Gastroesophageal sphincter (tissue), 4 donors: ENCODE measurements around the gene TMEM108. TPM values are rescaled to one million over a fixed set of nuclear protein-coding genes. Genes with fewer than 3 reads are reported as not detected.

Experiments
- ATAC-seq: fragments of 150-250 bp; one replicate; pipeline ENCODE4 v1.9.1; 2016; ENCODE audit warnings: mild to moderate bottlenecking, moderate library complexity
- H3K27ac ChIP-seq, 4 donors: fragments of 200-600 bp; sonication (generic) in 3 of 4; 1 replicate in 3 of 4; 2 replicates in 1 of 4; pipeline ENCODE4 v1.5.1; 2016 to 2019
- H3K27me3 ChIP-seq: fragments of 200-600 bp; sonication (generic); one replicate; pipeline ENCODE4 v1.5.1; 2019
- H3K36me3 ChIP-seq, 2 donors: fragments of 200-600 bp; sonication (generic); one replicate each; pipeline ENCODE4 v1.5.1; 2019; ENCODE audit warnings: control low read depth in 1 of 2
- H3K4me1 ChIP-seq, 3 donors: fragments of 200-600 bp; sonication (generic); 1 replicate in 2 of 3; 2 replicates in 1 of 3; pipeline ENCODE4 v1.5.1; 2016 to 2019; ENCODE audit warnings: control low read depth in 2 of 3
- H3K4me3 ChIP-seq, 2 donors: fragments of 200-600 bp; sonication (generic); one replicate each; pipeline ENCODE4 v1.5.1; 2019; ENCODE audit warnings: mild to moderate bottlenecking in 1 of 2, moderate library complexity in 1 of 2
- H3K9me3 ChIP-seq, 3 donors: fragments of 200-600 bp; sonication (generic); one replicate each; pipeline ENCODE4 v1.5.1; 2017 to 2019; ENCODE audit warnings: control low read depth in 2 of 3
- CTCF ChIP-seq, 4 experiments: fragments of 200-600 bp in 2 of 4; fragments of 450-650 bp in 2 of 4; sonication (generic) in 1 of 4; IDR thresholded peaks; one replicate each; pipeline ENCODE4 v1.5.1; 2017 to 2019; ENCODE audit warnings: antibody characterized with exemption in 4 of 4, mild to moderate bottlenecking in 2 of 4, moderate library complexity in 2 of 4
- EP300 ChIP-seq: sonication (generic); formaldehyde crosslinking; IDR thresholded peaks from one replicate; pipeline ENCODE4 v1.6.1; 2017; ENCODE audit warnings: antibody characterized with exemption, mild to moderate bottlenecking
- POLR2A ChIP-seq, 2 donors: fragments of 450-650 bp; IDR thresholded peaks; one replicate each; pipeline ENCODE4 v1.6.1; 2017; ENCODE audit warnings: antibody characterized with exemption in 2 of 2, mild to moderate bottlenecking in 2 of 2, moderate library complexity in 1 of 2
- POLR2AphosphoS5 ChIP-seq: sonication (generic); formaldehyde crosslinking; IDR thresholded peaks from one replicate; pipeline ENCODE4 v1.6.1; 2017; ENCODE audit warnings: antibody characterized with exemption
- WGBS, 2 donors: methylation state at CpG; one replicate each; pipeline ENCODE4 v1.1.5; 2018; ENCODE audit warnings: low coverage in 1 of 2; 5-methylcytosine and 5-hydroxymethylcytosine counted together
- total RNA-seq, 4 donors: library from RNA; depleted of rRNA; stranded (reverse); fragments of >200 nt; gene quantifications; one replicate each; pipeline ENCODE4 v1.1.0, GENCODE V29; 2016

Gene TMEM108
- total RNA-seq, 4 donors from 2014 or later, result 2.7 to 7.3 (median 4.1) TPM

DNA sequence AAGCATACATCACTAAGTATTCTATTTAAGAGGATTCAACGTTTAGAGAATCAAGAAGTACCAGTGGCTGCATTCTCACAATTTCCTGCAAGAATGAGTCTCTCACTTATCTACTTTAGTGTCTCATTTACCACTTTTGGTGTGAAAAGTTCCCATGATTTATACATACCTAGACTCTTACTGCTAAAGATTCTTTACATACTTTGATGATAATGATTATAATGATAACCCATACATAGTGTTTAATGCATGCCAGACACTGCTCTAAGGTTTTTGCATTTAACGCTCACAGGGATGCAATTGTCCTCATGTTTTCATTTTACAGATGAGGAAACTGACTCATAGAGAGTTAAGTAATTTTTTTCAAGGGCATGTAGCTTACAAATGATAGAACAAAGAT, 133.6 kb downstream of the TMEM108 start:
- no peak overlapping the region for H3K27ac ChIP-seq
- no peak for ATAC-seq
- H3K4me3 ChIP-seq, result no peak overlapping the region
- H3K36me3 ChIP-seq, result no peaks in the 10 kb centered on the region
- no peaks in the 10 kb centered on the region for H3K27me3 ChIP-seq
- TF ChIP-seq POLR2AphosphoS5, result no peak
- TF ChIP-seq CTCF (IDR thresholded peaks at IDR 0.05), result no peak
- no peak for TF ChIP-seq EP300
- no peak for TF ChIP-seq POLR2A (IDR thresholded peaks at IDR 0.05)
- no peaks in the 10 kb centered on the region for H3K4me1 ChIP-seq
- no peaks in the 10 kb centered on the region for H3K9me3 ChIP-seq
- 66 to 80% methylated on average over 2 of the region's 2 CpGs for WGBS, 2 donors

GRCh38 chr3:133181392-133182150, 143.4 kb downstream of the TMEM108 start:
- WGBS, 2 donors, result 56 to 75% methylated on average over 2 of the region's 2 CpGs
- H3K36me3 ChIP-seq, result no peaks in the 10 kb centered on the region
- no peaks in the 10 kb centered on the region for H3K9me3 ChIP-seq
- no peaks in the 10 kb centered on the region for H3K27me3 ChIP-seq
- H3K27ac ChIP-seq, result no peak overlapping the region
- H3K4me1 ChIP-seq, result no peaks in the 10 kb centered on the region
- TF ChIP-seq EP300 (no peak), POLR2AphosphoS5 (no peak), POLR2A (IDR thresholded peaks at IDR 0.05) (no peak), CTCF (IDR thresholded peaks at IDR 0.05) (no peak)
- no peak for ATAC-seq
- no peak overlapping the region for H3K4me3 ChIP-seq

GRCh38 chr3:133187870-133188379, 149.7 kb downstream of the TMEM108 start:
- ATAC-seq, result no peak
- WGBS, 2 donors, result 83 to 92% methylated on average over 4 of the region's 4 CpGs
- no peaks in the 10 kb centered on the region for H3K9me3 ChIP-seq
- H3K4me3 ChIP-seq, result no peak overlapping the region
- H3K36me3 ChIP-seq, result no peaks in the 10 kb centered on the region
- no peaks in the 10 kb centered on the region for H3K4me1 ChIP-seq
- no peak for TF ChIP-seq CTCF (IDR thresholded peaks at IDR 0.05)
- TF ChIP-seq POLR2AphosphoS5, result no peak
- no peak for TF ChIP-seq EP300
- no peak for TF ChIP-seq POLR2A (IDR thresholded peaks at IDR 0.05)
- no peak overlapping the region for H3K27ac ChIP-seq
- H3K27me3 ChIP-seq, result no peaks in the 10 kb centered on the region

DNA sequence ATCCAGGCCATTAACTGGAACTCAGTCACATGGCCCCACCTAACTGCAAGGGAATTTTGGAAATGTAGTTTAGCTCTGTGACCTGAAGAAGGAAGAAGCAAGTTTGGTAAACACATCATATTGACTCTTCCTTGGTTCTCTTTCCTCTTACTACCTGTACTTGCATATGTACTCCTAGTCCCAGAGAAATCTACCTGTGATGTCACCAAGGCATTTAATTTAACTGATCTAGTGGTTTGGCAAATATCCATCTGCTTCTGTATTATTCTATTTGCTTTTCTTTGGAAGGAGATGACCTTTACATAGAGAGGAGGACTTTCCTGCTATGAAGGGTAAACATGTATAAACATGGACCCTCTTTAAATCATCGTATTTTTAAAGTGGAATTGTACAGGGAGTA, 150.8 kb downstream of the TMEM108 start:
- no peaks in the 10 kb centered on the region for H3K36me3 ChIP-seq
- no peaks in the 10 kb centered on the region for H3K27me3 ChIP-seq
- no peak for ATAC-seq
- no peak overlapping the region for H3K4me3 ChIP-seq
- H3K27ac ChIP-seq, result no peak overlapping the region
- no peaks in the 10 kb centered on the region for H3K4me1 ChIP-seq
- no peak for TF ChIP-seq POLR2A (IDR thresholded peaks at IDR 0.05)
- TF ChIP-seq CTCF (IDR thresholded peaks at IDR 0.05), result no peak
- TF ChIP-seq EP300, result no peak
- no peak for TF ChIP-seq POLR2AphosphoS5
- 36 to 83% methylated on average over 1 of the region's 1 CpG for WGBS, 2 donors
- no peaks in the 10 kb centered on the region for H3K9me3 ChIP-seq

DNA sequence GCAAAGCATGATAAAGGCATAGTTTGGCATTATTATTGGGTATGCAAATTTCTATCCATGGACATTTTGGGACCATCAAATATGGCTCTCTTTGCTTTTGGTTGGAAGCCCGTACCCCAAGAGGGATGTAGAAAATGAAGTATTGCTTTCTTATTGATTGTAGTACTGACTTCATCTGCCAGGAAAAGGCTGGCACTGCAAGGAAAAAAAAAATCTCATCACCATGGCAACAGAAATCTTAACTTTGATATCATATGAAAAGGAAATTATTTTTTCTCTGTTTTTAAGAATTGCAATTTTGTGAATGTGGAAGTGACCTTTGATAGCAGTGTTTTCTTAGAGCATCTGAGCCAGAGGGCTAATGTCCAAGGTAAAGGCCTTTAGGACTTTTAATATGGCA, 151.7 kb downstream of the TMEM108 start:
- no peak overlapping the region for H3K4me3 ChIP-seq
- 100% methylated on average over 1 of the region's 1 CpG for WGBS, 2 donors
- H3K9me3 ChIP-seq, result no peaks in the 10 kb centered on the region
- TF ChIP-seq POLR2AphosphoS5 (no peak), CTCF (IDR thresholded peaks at IDR 0.05) (no peak), POLR2A (IDR thresholded peaks at IDR 0.05) (no peak), EP300 (no peak)
- H3K27ac ChIP-seq, result no peak overlapping the region
- no peak for ATAC-seq
- H3K27me3 ChIP-seq, result no peaks in the 10 kb centered on the region
- H3K36me3 ChIP-seq, result no peaks in the 10 kb centered on the region
- H3K4me1 ChIP-seq, result no peaks in the 10 kb centered on the region
